ENCODE results near the gene C2CD5.
"Not testable (repeated sequence)": the region's sequence is repeated elsewhere in the genome, so short reads cannot be mapped to it uniquely, and the experiment has no call there.

GRCh38 chr12:22487683-22488082 lies 56.7 kb downstream of the C2CD5 start:
- TF ChIP-seq TAF1 (IDR thresholded peaks at IDR 0.05; ENCODE audit: borderline replicate concordance, low read depth, low read length); CHD2 (IDR thresholded peaks at IDR 0.05; ENCODE audit: low read length, partially characterized antibody); RFX5 (IDR thresholded peaks at IDR 0.05; ENCODE audit: low read length); FOXJ3 (CRISPR knock-in tag; IDR thresholded peaks at IDR 0.05); EZH2phosphoT487 (IDR thresholded peaks at IDR 0.05; ENCODE audit: borderline replicate concordance, low read depth); NRF1 (IDR thresholded peaks at IDR 0.05; ENCODE audit: low read depth, low read length): not testable (repeated sequence)
- TF ChIP-seq, protein P1, sequence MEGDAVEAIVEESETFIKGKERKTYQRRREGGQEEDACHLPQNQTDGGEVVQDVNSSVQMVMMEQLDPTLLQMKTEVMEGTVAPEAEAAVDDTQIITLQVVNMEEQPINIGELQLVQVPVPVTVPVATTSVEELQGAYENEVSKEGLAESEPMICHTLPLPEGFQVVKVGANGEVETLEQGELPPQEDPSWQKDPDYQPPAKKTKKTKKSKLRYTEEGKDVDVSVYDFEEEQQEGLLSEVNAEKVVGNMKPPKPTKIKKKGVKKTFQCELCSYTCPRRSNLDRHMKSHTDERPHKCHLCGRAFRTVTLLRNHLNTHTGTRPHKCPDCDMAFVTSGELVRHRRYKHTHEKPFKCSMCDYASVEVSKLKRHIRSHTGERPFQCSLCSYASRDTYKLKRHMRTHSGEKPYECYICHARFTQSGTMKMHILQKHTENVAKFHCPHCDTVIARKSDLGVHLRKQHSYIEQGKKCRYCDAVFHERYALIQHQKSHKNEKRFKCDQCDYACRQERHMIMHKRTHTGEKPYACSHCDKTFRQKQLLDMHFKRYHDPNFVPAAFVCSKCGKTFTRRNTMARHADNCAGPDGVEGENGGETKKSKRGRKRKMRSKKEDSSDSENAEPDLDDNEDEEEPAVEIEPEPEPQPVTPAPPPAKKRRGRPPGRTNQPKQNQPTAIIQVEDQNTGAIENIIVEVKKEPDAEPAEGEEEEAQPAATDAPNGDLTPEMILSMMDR (IDR thresholded peaks at IDR 0.05): not testable (repeated sequence)
- TF ChIP-seq, protein P2, sequence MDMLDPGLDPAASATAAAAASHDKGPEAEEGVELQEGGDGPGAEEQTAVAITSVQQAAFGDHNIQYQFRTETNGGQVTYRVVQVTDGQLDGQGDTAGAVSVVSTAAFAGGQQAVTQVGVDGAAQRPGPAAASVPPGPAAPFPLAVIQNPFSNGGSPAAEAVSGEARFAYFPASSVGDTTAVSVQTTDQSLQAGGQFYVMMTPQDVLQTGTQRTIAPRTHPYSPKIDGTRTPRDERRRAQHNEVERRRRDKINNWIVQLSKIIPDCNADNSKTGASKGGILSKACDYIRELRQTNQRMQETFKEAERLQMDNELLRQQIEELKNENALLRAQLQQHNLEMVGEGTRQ (IDR thresholded peaks at IDR 0.05; ENCODE audit: borderline replicate concordance, low read depth, low read length): not testable (repeated sequence)

All from SK-N-SH (cell line).